Keratinocyte (primary cell): Measurements from ENCODE around the gene CASK. TPM values are rescaled to one million over a fixed set of nuclear protein-coding genes. Genes with fewer than 3 reads are reported as not detected.

Experiments
- DNase-seq: peaks from one replicate; pipeline ENCODE4 v3.0.0-alpha.2; 2011; ENCODE audit warnings: low read depth, missing footprints, low spot score
- FAIRE-seq: peaks from 2 replicates; lab custom pipeline; 2011; peaks lifted over from hg19 to GRCh38; lab: Jason Lieb, UNC
- H2AFZ ChIP-seq: 2 replicates; pipeline ENCODE4 v1.6.0; 2012; ENCODE audit warnings: low read length, control low read depth, inconsistent platforms; ENCODE audit not compliant: control insufficient read depth
- H3K27ac ChIP-seq: 2 replicates; pipeline ENCODE4 v1.5.1; 2011; ENCODE audit warnings: low read length; ENCODE audit not compliant: control insufficient read depth, insufficient read depth
- H3K27me3 ChIP-seq: 3 replicates; pipeline ENCODE4 v1.6.0; 2011; ENCODE audit warnings: low read length; ENCODE audit not compliant: control insufficient read depth, insufficient read depth; ENCODE audit errors: extremely low read depth
- H3K36me3 ChIP-seq, 2 experiments: 2 replicates in 1 of 2; 3 replicates in 1 of 2; pipeline ENCODE4 v1.5.1; 2011; ENCODE audit warnings: low read length in 2 of 2, mild to moderate bottlenecking in 1 of 2; ENCODE audit not compliant: control insufficient read depth in 2 of 2, insufficient read depth in 2 of 2; ENCODE audit errors: extremely low read depth in 1 of 2
- H3K4me1 ChIP-seq: 3 replicates; pipeline ENCODE4 v1.5.1; 2011; ENCODE audit warnings: low read length; ENCODE audit not compliant: control insufficient read depth, insufficient read depth; ENCODE audit errors: extremely low read depth
- H3K4me2 ChIP-seq: 3 replicates; pipeline ENCODE4 v1.6.0; 2011; ENCODE audit warnings: low read depth, low read length; ENCODE audit not compliant: control insufficient read depth, insufficient read depth; ENCODE audit errors: extremely low read depth
- H3K4me3 ChIP-seq, 3 experiments: fragments of 200-600 bp in 1 of 3; sonication (generic) in 1 of 3; 2 replicates in 2 of 3; 3 replicates in 1 of 3; pipeline ENCODE4 v1.5.1; 2011 to 2016; ENCODE audit warnings: low read length in 3 of 3, mild to moderate bottlenecking in 3 of 3, control low read depth in 2 of 3, inconsistent platforms in 1 of 3, low read depth in 1 of 3, mixed read lengths in 1 of 3, mixed run types in 1 of 3, moderate library complexity in 1 of 3; ENCODE audit not compliant: control insufficient read depth in 2 of 3, insufficient read depth in 2 of 3; ENCODE audit errors: extremely low read depth in 1 of 3
- H3K79me2 ChIP-seq: 2 replicates; pipeline ENCODE4 v1.6.0; 2012; ENCODE audit warnings: low read length; ENCODE audit not compliant: control insufficient read depth, insufficient read depth
- H3K9ac ChIP-seq: 3 replicates; pipeline ENCODE4 v1.6.0; 2011; ENCODE audit warnings: low read length; ENCODE audit not compliant: control insufficient read depth, insufficient read depth; ENCODE audit errors: extremely low read depth
- H3K9me1 ChIP-seq: 3 replicates; pipeline ENCODE4 v1.6.0; 2011; ENCODE audit warnings: low read length; ENCODE audit not compliant: control insufficient read depth, insufficient read depth; ENCODE audit errors: extremely low read depth
- H3K9me3 ChIP-seq: 2 replicates; pipeline ENCODE4 v1.5.1; 2012; ENCODE audit warnings: low read depth, low read length; ENCODE audit not compliant: control insufficient read depth
- H4K20me1 ChIP-seq: 3 replicates; pipeline ENCODE4 v1.6.0; 2011; ENCODE audit warnings: low read length; ENCODE audit not compliant: control insufficient read depth, insufficient read depth; ENCODE audit errors: extremely low read depth
- CTCF ChIP-seq, 3 experiments: IDR thresholded peaks in 1 of 3; conservative IDR thresholded peaks in 1 of 3; optimal IDR thresholded peaks in 1 of 3; 2 replicates in 2 of 3; 3 replicates in 1 of 3; pipeline versions ENCODE3 to v1.5.1; 2011; ENCODE audit warnings: low read length in 3 of 3, mild to moderate bottlenecking in 3 of 3, moderate library complexity in 2 of 3, control low read depth in 1 of 3, inconsistent platforms in 1 of 3; ENCODE audit not compliant: insufficient read depth in 2 of 3; ENCODE audit errors: extremely low read depth in 1 of 3
- EZH2 ChIP-seq: IDR thresholded peaks from one replicate; pipeline ENCODE4 v1.6.1; 2012; ENCODE audit warnings: inconsistent platforms, mild to moderate bottlenecking, low read length, moderate library complexity
- dilution Hi-C: fragments of 300-500 bp; cut with MboI; formaldehyde crosslinking; loops from one replicate; pipeline ENCODE4 v1.7.0; 2020; ENCODE audit warnings: low sequenced_read_pairs; ENCODE audit not compliant: extremely low pct_ligation_motif_present
- polyA plus RNA-seq, 5 experiments: library from polyadenylated mRNA; depleted of rRNA in 3 of 5; stranded (reverse) in 3 of 5; stranded (forward) in 1 of 5; unstranded in 1 of 5; fragments of >200 nt; gene quantifications; 1 replicate in 1 of 5; 2 replicates in 3 of 5; 3 replicates in 1 of 5; pipeline versions ENCODE4 v1.2.1 to v1.2.3, GENCODE V29; 2011 to 2012; ENCODE audit warnings: missing spikeins in 2 of 5, low read depth in 1 of 5, low replicate concordance in 1 of 5

CASK gene
- polyA plus RNA-seq, 1 donor (not counting 4 experiments of a cell fraction or from before 2014, with no cell fraction given) = 33.7 TPM

- Histone ChIP-seq H3K79me2 (no peaks in the 10 kb centered on the region), H3K27ac (no peak overlapping the region), H3K9me3 (no peaks in the 10 kb centered on the region), H2AFZ (no peak overlapping the region), H3K4me2 (no peak overlapping the region), H3K36me3 (no peaks in the 10 kb centered on the region), H3K4me1 (no peaks in the 10 kb centered on the region), H3K4me3 (no peak overlapping the region), H3K9ac (no peak overlapping the region), H3K9me1 (no peaks in the 10 kb centered on the region), H3K27me3 (no peaks in the 10 kb centered on the region), H4K20me1 (no peaks in the 10 kb centered on the region)
- FAIRE-seq (no peak), DNase-seq (no peak)
- dilution Hi-C loops = no loop called here
- TF ChIP-seq EZH2 (no peak), CTCF (optimal IDR thresholded peaks at IDR 0.05 in 1 of 3, IDR thresholded peaks at IDR 0.05 in 1 of 3, conservative IDR thresholded peaks at IDR 0.05 in 1 of 3; ENCODE audit: extremely low read depth in 1 of 3, insufficient read depth in 2 of 3, low read length in 3 of 3) (no peak)
These were observed 214.9 kb downstream of the CASK start for GRCh38 chrX:41708486-41708885.

GRCh38 chrX:41707218-41707617, 216.1 kb downstream of the CASK start:
- H3K9me1 ChIP-seq = no peaks in the 10 kb centered on the region
- H3K27ac ChIP-seq = no peak overlapping the region
- no peaks in the 10 kb centered on the region for H3K9me3 ChIP-seq
- no peaks in the 10 kb centered on the region for H3K27me3 ChIP-seq
- no peaks in the 10 kb centered on the region for H3K4me1 ChIP-seq
- dilution Hi-C loops = no loop called here
- no peak overlapping the region for H2AFZ ChIP-seq
- no peaks in the 10 kb centered on the region for H3K36me3 ChIP-seq
- FAIRE-seq (no peak), DNase-seq (no peak)
- TF ChIP-seq CTCF (optimal IDR thresholded peaks at IDR 0.05 in 1 of 3, IDR thresholded peaks at IDR 0.05 in 1 of 3, conservative IDR thresholded peaks at IDR 0.05 in 1 of 3; ENCODE audit: extremely low read depth in 1 of 3, insufficient read depth in 2 of 3, low read length in 3 of 3) (no peak), EZH2 (no peak)
- no peak overlapping the region for H3K4me3 ChIP-seq
- no peaks in the 10 kb centered on the region for H3K79me2 ChIP-seq
- no peak overlapping the region for H3K4me2 ChIP-seq
- H4K20me1 ChIP-seq = no peaks in the 10 kb centered on the region
- no peak overlapping the region for H3K9ac ChIP-seq
